ENCODE data around the gene CPSF4L. TPM values are rescaled to one million over a fixed set of nuclear protein-coding genes. Genes with fewer than 3 reads are reported as not detected.
"Not testable (repeated sequence)": the region's sequence is repeated elsewhere in the genome, so short reads cannot be mapped to it uniquely, and the experiment has no call there.

CPSF4L gene
- total RNA-seq, 1 experiment from 2014 or later, result not detected

GRCh38 chr17:73268582-73269328 is 7.1 kb upstream of the CPSF4L start:
- DNase-seq (ENCODE audit: low read depth), result peak; percentile 43

GRCh38 chr17:73267648-73268537 is 6.2 kb upstream of the CPSF4L start:
- no peak for DNase-seq (ENCODE audit: low read depth)

- DNase-seq (ENCODE audit: low read depth), result no peak
Measured at GRCh38 chr17:73266796-73267195, 5.1 kb upstream of the CPSF4L start.

GRCh38 chr17:73265646-73266640 is 4.3 kb upstream of the CPSF4L start:
- DNase-seq (ENCODE audit: low read depth), result no peak

- DNase-seq (ENCODE audit: low read depth), result not testable (repeated sequence)
Measured at GRCh38 chr17:73264448-73264847, 2.8 kb upstream of the CPSF4L start.

- no peak for DNase-seq (ENCODE audit: low read depth)
Measured at GRCh38 chr17:73262676-73263642, 1.3 kb upstream of the CPSF4L start.

- no peak for DNase-seq (ENCODE audit: low read depth)
Measured at GRCh38 chr17:73261952-73262675, 434 bp upstream of the CPSF4L start.

- DNase-seq (ENCODE audit: low read depth), result no peak
Measured at GRCh38 chr17:73257516-73257915, 4.2 kb downstream of the CPSF4L start.

GRCh38 chr17:73256220-73256619 is 5.5 kb downstream of the CPSF4L start:
- no peak for DNase-seq (ENCODE audit: low read depth)

- peak; percentile 24 for DNase-seq (ENCODE audit: low read depth)
Measured at GRCh38 chr17:73255671-73256181, 6.0 kb downstream of the CPSF4L start.

- DNase-seq (ENCODE audit: low read depth), result no peak
Measured at GRCh38 chr17:73251871-73252270, 9.8 kb downstream of the CPSF4L start.

GRCh38 chr17:73250851-73251640 is 10.6 kb downstream of the CPSF4L start:
- no peak for DNase-seq (ENCODE audit: low read depth)

- DNase-seq (ENCODE audit: low read depth), result no peak
Measured at GRCh38 chr17:73249700-73250099, 12.0 kb downstream of the CPSF4L start.

- DNase-seq (ENCODE audit: low read depth), result no peak
Measured at GRCh38 chr17:73248532-73248931, 13.1 kb downstream of the CPSF4L start.

- DNase-seq (ENCODE audit: low read depth), result no peak
Measured at GRCh38 chr17:73247726-73248125, 14.0 kb downstream of the CPSF4L start.

- DNase-seq (ENCODE audit: low read depth), result no peak
Measured at GRCh38 chr17:73240561-73240960, 21.1 kb downstream of the CPSF4L start.

- no peak for DNase-seq (ENCODE audit: low read depth)
Measured at GRCh38 chr17:73237714-73238113, 24.0 kb downstream of the CPSF4L start.

- no peak for DNase-seq (ENCODE audit: low read depth)
Measured at GRCh38 chr17:73234736-73235135, 26.9 kb downstream of the CPSF4L start.
